HG03378 (cell line): Measurements from ENCODE around the gene SNX27.
"Not testable (repeated sequence)": the region's sequence is repeated elsewhere in the genome, so short reads cannot be mapped to it uniquely, and the experiment has no call there.

Experiments used
- ATAC-seq: cut with Tn5 transposase; IDR thresholded peaks from one replicate; pipeline ENCODE4 v1.9.1; 2021; ENCODE audit warnings: mild to moderate bottlenecking, moderate library complexity; ENCODE audit not compliant: unreplicated experiment

SNX27 gene

GRCh38 chr1:151602550-151602949 lies 9.3 kb upstream of the SNX27 start:
- not testable (repeated sequence) for ATAC-seq

GRCh38 chr1:151604291-151604690 lies 7.6 kb upstream of the SNX27 start:
- ATAC-seq = no peak

GRCh38 chr1:151606384-151606783 lies 5.5 kb upstream of the SNX27 start:
- no peak for ATAC-seq

GRCh38 chr1:151606857-151607256 lies 5.0 kb upstream of the SNX27 start:
- ATAC-seq = no peak

- no peak for ATAC-seq
These were observed 1.7 kb upstream of the SNX27 start for GRCh38 chr1:151610142-151610541.

- ATAC-seq = no peak
These were observed 511 bp upstream of the SNX27 start for GRCh38 chr1:151611288-151611790.

- no peak for ATAC-seq
These were observed 841 bp downstream of the SNX27 start for GRCh38 chr1:151612501-151613281.

GRCh38 chr1:151613282-151613780 lies 1.5 kb downstream of the SNX27 start:
- ATAC-seq = no peak

GRCh38 chr1:151615711-151616504 lies 4.1 kb downstream of the SNX27 start:
- ATAC-seq = no peak

GRCh38 chr1:151616505-151616849 lies 4.6 kb downstream of the SNX27 start:
- no peak for ATAC-seq

GRCh38 chr1:151618003-151618402 lies 6.2 kb downstream of the SNX27 start:
- no peak for ATAC-seq

GRCh38 chr1:151618470-151618869 lies 6.6 kb downstream of the SNX27 start:
- ATAC-seq = no peak

- not testable (repeated sequence) for ATAC-seq
These were observed 7.1 kb downstream of the SNX27 start for GRCh38 chr1:151618996-151619395.

- ATAC-seq = no peak
These were observed 7.7 kb downstream of the SNX27 start for GRCh38 chr1:151619489-151620093.

GRCh38 chr1:151620286-151620685 lies 8.4 kb downstream of the SNX27 start:
- ATAC-seq = no peak

- no peak for ATAC-seq
These were observed 9.5 kb downstream of the SNX27 start for GRCh38 chr1:151621351-151621750.

- no peak for ATAC-seq
These were observed 12.9 kb downstream of the SNX27 start for GRCh38 chr1:151624783-151625182.

GRCh38 chr1:151626740-151627334 lies 15.0 kb downstream of the SNX27 start:
- no peak for ATAC-seq

- no peak for ATAC-seq
These were observed 17.4 kb downstream of the SNX27 start for GRCh38 chr1:151629278-151629677.

GRCh38 chr1:151635479-151636072 lies 23.7 kb downstream of the SNX27 start:
- no peak for ATAC-seq
